Activated T-helper 1 cell treated with Interleukin-2 at 50 U/mL for 16 hours (primary cell): ENCODE measurements around the gene SCPEP1.

Source experiments
- DNase-seq: peaks from one replicate; pipeline ENCODE4 v3.0.0-alpha.2; 2020; ENCODE audit warnings: low read depth

The SCPEP1 gene

GRCh38 chr17:57002904-57003303 lies 25.0 kb downstream of the SCPEP1 start:
- DNase-seq, result no peak

- no peak for DNase-seq
Measured at GRCh38 chr17:57004944-57005579, 27.1 kb downstream of the SCPEP1 start.

GRCh38 chr17:57006040-57006439 lies 28.1 kb downstream of the SCPEP1 start:
- DNase-seq, result no peak

- no peak for DNase-seq
Measured at GRCh38 chr17:57008958-57009357, 31.0 kb downstream of the SCPEP1 start.

- peak; percentile 11 for DNase-seq
Measured at GRCh38 chr17:57009737-57010445, 32.0 kb downstream of the SCPEP1 start.

GRCh38 chr17:57010487-57010886 lies 32.6 kb downstream of the SCPEP1 start:
- no peak for DNase-seq

GRCh38 chr17:57011491-57012015 lies 33.6 kb downstream of the SCPEP1 start:
- DNase-seq, result no peak

- DNase-seq, result no peak
Measured at GRCh38 chr17:57016071-57016763, 38.3 kb downstream of the SCPEP1 start.

- no peak for DNase-seq
Measured at GRCh38 chr17:57016764-57017116, 38.8 kb downstream of the SCPEP1 start.

- no peak for DNase-seq
Measured at GRCh38 chr17:57017625-57018024, 39.7 kb downstream of the SCPEP1 start.

- DNase-seq, result no peak
Measured at GRCh38 chr17:57020208-57020607, 42.3 kb downstream of the SCPEP1 start.

- no peak for DNase-seq
Measured at GRCh38 chr17:57021226-57021940, 43.5 kb downstream of the SCPEP1 start.

- DNase-seq, result no peak
Measured at GRCh38 chr17:57025876-57026275, 47.9 kb downstream of the SCPEP1 start.

GRCh38 chr17:57027852-57028251 lies 49.9 kb downstream of the SCPEP1 start:
- DNase-seq, result no peak

GRCh38 chr17:57032343-57032742 lies 54.4 kb downstream of the SCPEP1 start:
- DNase-seq, result no peak

- DNase-seq, result no peak
Measured at GRCh38 chr17:57033296-57033695, 55.4 kb downstream of the SCPEP1 start.

- no peak for DNase-seq
Measured at GRCh38 chr17:57034807-57035754, 57.1 kb downstream of the SCPEP1 start.

- no peak for DNase-seq
Measured at GRCh38 chr17:57035971-57036481, 58.1 kb downstream of the SCPEP1 start.

- no peak for DNase-seq
Measured at GRCh38 chr17:57037411-57037810, 59.5 kb downstream of the SCPEP1 start.

- no peak for DNase-seq
Measured at GRCh38 chr17:57038486-57038885, 60.6 kb downstream of the SCPEP1 start.

GRCh38 chr17:57040571-57040970 lies 62.6 kb downstream of the SCPEP1 start:
- DNase-seq, result no peak
